ENCODE results near the gene B3GAT3. TPM values are rescaled to one million over a fixed set of nuclear protein-coding genes. Genes with fewer than 3 reads are reported as not detected.

Gene B3GAT3
- total RNA-seq, 4 donors from 2014 or later, result 28.0 to 47.4 (median 40.8) TPM

GRCh38 chr11:62593434-62594044, 28.2 kb downstream of the B3GAT3 start:
- TF ChIP-seq CTCF (IDR thresholded peaks at IDR 0.05), result peak; percentile 48 to 67 (median 59)
- peak in 1 of 3 donors; percentile 22 for TF ChIP-seq POLR2AphosphoS5 (IDR thresholded peaks at IDR 0.05)
- TF ChIP-seq POLR2A (IDR thresholded peaks at IDR 0.05), result no peak
- peaks cover 0 to 51% (median 25%) of the 10 kb centered on the region in 4 donors for H3K36me3 ChIP-seq
- H3K4me3 ChIP-seq, result no peak overlapping the region
- no peaks in the 10 kb centered on the region for H3K27me3 ChIP-seq
- in situ Hi-C loops (cut with MboI; ENCODE audit: low pct_ligation_motif_present in 1 of 4, low pct_unique_long_range_greater_than_20kb in 1 of 4, low sequenced_read_pairs in 3 of 4) (loop anchor here in 1 of 4 donors (10.0 to 25.0 kb wide), 2 partner anchors 101 to 269 kb away; no protein-coding TSS in a partner anchor), intact Hi-C loops (cut with DNase I; ENCODE audit: low total_unique reads) (no loop called here)
- H3K4me1 ChIP-seq, result peaks cover 16 to 41% (median 25%) of the 10 kb centered on the region in 4 donors
- peak; percentile 87 for DNase-seq
- H3K27ac ChIP-seq, result peak overlapping the region; percentile 93 to 98 (median 96)
- 58% methylated on average over 13 of the region's 13 CpGs; no CpG with 5 or more reads in 1 of the 2 donors for WGBS, 2 donors (ENCODE audit: low coverage in 1 of 2)
- no peaks in the 10 kb centered on the region for H3K9me3 ChIP-seq

GRCh38 chr11:62592989-62593421, 28.8 kb downstream of the B3GAT3 start:
- Histone ChIP-seq H3K27me3 (no peaks in the 10 kb centered on the region), H3K4me1 (peaks cover 16 to 37% (median 24%) of the 10 kb centered on the region in 4 donors), H3K9me3 (no peaks in the 10 kb centered on the region), H3K4me3 (no peak overlapping the region), H3K27ac (peak overlapping the region; percentile 93 to 98 (median 96)), H3K36me3 (peaks cover 0 to 51% (median 25%) of the 10 kb centered on the region in 4 donors)
- DNase-seq, result no peak
- no peak for TF ChIP-seq POLR2A (IDR thresholded peaks at IDR 0.05)
- TF ChIP-seq POLR2AphosphoS5 (IDR thresholded peaks at IDR 0.05), result no peak
- TF ChIP-seq EP300 (IDR thresholded peaks at IDR 0.05; ENCODE audit: low read depth), result no peak
- TF ChIP-seq CTCF (IDR thresholded peaks at IDR 0.05), result no peak
- intact Hi-C loops (cut with DNase I; ENCODE audit: low total_unique reads), result no loop called here
- WGBS, 2 donors (ENCODE audit: low coverage in 1 of 2), result 53 to 75% methylated on average over 7 to 8 of the region's 8 CpGs
- in situ Hi-C loops (cut with MboI; ENCODE audit: low pct_ligation_motif_present in 1 of 4, low pct_unique_long_range_greater_than_20kb in 1 of 4, low sequenced_read_pairs in 3 of 4), result loop anchor here in 1 of 4 donors (10.0 to 25.0 kb wide), 2 partner anchors 102 to 269 kb away; no protein-coding TSS in a partner anchor

- Histone ChIP-seq H3K27me3 (no peaks in the 10 kb centered on the region), H3K27ac (peak overlapping the region; percentile 93 to 98 (median 96)), H3K36me3 (peaks cover 0 to 49% (median 22%) of the 10 kb centered on the region in 4 donors), H3K4me3 (peak overlapping the region; percentile 44 to 76 (median 66)), H3K4me1 (peaks cover 16 to 37% (median 25%) of the 10 kb centered on the region in 4 donors), H3K9me3 (no peaks in the 10 kb centered on the region)
- no peak for TF ChIP-seq POLR2AphosphoS5 (IDR thresholded peaks at IDR 0.05)
- TF ChIP-seq CTCF (IDR thresholded peaks at IDR 0.05), result peak in 1 of 5 experiments; percentile 19
- intact Hi-C loops (cut with DNase I; ENCODE audit: low total_unique reads) (no loop called here), in situ Hi-C loops (cut with MboI; ENCODE audit: low pct_ligation_motif_present in 1 of 4, low pct_unique_long_range_greater_than_20kb in 1 of 4, low sequenced_read_pairs in 3 of 4) (loop anchor here in 1 of 4 donors (10.0 to 25.0 kb wide), 2 partner anchors 103 to 270 kb away; no protein-coding TSS in a partner anchor)
- no peak for DNase-seq
- WGBS, 2 donors (ENCODE audit: low coverage in 1 of 2), result 0 to 13% methylated on average over 1 to 15 of the region's 17 CpGs
Observed at GRCh38 chr11:62592146-62592815, 29.5 kb downstream of the B3GAT3 start.

- peak within 1 kb of the TSS; percentile 44 to 76 (median 66) for H3K4me3 ChIP-seq
- H3K9me3 ChIP-seq, result no peaks in the 10 kb centered on the region
- peaks cover 16 to 37% (median 25%) of the 10 kb centered on the region in 4 donors for H3K4me1 ChIP-seq
- 0% methylated on average over 54 of the region's 58 CpGs; no CpG with 5 or more reads in 1 of the 2 donors for WGBS, 2 donors (ENCODE audit: low coverage in 1 of 2)
- peak; percentile 92 for TF ChIP-seq POLR2A (IDR thresholded peaks at IDR 0.05)
- TF ChIP-seq CTCF (IDR thresholded peaks at IDR 0.05), result no peak
- TF ChIP-seq EP300 (IDR thresholded peaks at IDR 0.05; ENCODE audit: low read depth), result no peak
- peak; percentile 89 to 98 (median 98) for TF ChIP-seq POLR2AphosphoS5 (IDR thresholded peaks at IDR 0.05)
- intact Hi-C loops (cut with DNase I; ENCODE audit: low total_unique reads) (no loop called here), in situ Hi-C loops (cut with MboI; ENCODE audit: low pct_ligation_motif_present in 1 of 4, low pct_unique_long_range_greater_than_20kb in 1 of 4, low sequenced_read_pairs in 3 of 4) (loop anchor here in 1 of 4 donors (10.0 to 25.0 kb wide), 2 partner anchors 103 to 271 kb away; no protein-coding TSS in a partner anchor)
- peak; percentile 97 for DNase-seq
- peaks cover 0 to 45% (median 20%) of the 10 kb centered on the region in 4 donors for H3K36me3 ChIP-seq
- peak within 1 kb of the TSS; percentile 93 to 98 (median 96) for H3K27ac ChIP-seq
- no peaks in the 10 kb centered on the region for H3K27me3 ChIP-seq
Observed at GRCh38 chr11:62591448-62592145, 30.2 kb downstream of the B3GAT3 start, which contains the start of gene TUT1. Gene TUT1, minus strand, starts transcription at chr11:62591523. Its CDS starts 38 bp downstream, at chr11:62591485.
